GM21447 (cell line): ENCODE data around the gene EAF2.

Experiments used
- ATAC-seq: cut with Tn5 transposase; IDR thresholded peaks from one replicate; pipeline ENCODE4 v1.9.1; 2021; ENCODE audit not compliant: unreplicated experiment

The EAF2 gene

GRCh38 chr3:121834671-121835464, at the start of gene EAF2, which contains the start of gene IQCB1:
EAF2 (plus strand) TSS chr3:121835209; CDS start chr3:121835286, 77 bp downstream.
IQCB1 (minus strand) TSS chr3:121835060; CDS start chr3:121828960, 6,100 bp downstream.
- peak; percentile 97 for ATAC-seq

GRCh38 chr3:121786485-121786884, 48.5 kb upstream of the EAF2 start:
- ATAC-seq, result no peak

GRCh38 chr3:121793078-121793477, 41.9 kb upstream of the EAF2 start:
- no peak for ATAC-seq

- ATAC-seq, result no peak
These were observed 40.6 kb upstream of the EAF2 start for GRCh38 chr3:121794264-121794983.

- ATAC-seq, result no peak
These were observed 38.0 kb upstream of the EAF2 start for GRCh38 chr3:121796970-121797369.

- ATAC-seq, result no peak
These were observed 34.1 kb upstream of the EAF2 start for GRCh38 chr3:121800906-121801305.

GRCh38 chr3:121803771-121804320, 31.2 kb upstream of the EAF2 start:
- ATAC-seq, result no peak

GRCh38 chr3:121809249-121809648, 25.8 kb upstream of the EAF2 start:
- ATAC-seq, result peak; percentile 99

GRCh38 chr3:121817753-121818152, 17.3 kb upstream of the EAF2 start:
- ATAC-seq, result no peak

- no peak for ATAC-seq
These were observed 16.4 kb upstream of the EAF2 start for GRCh38 chr3:121818578-121818977.

- ATAC-seq, result no peak
These were observed 15.8 kb upstream of the EAF2 start for GRCh38 chr3:121819236-121819635.

- ATAC-seq, result no peak
These were observed 13.4 kb upstream of the EAF2 start for GRCh38 chr3:121821421-121822199.

GRCh38 chr3:121822973-121823372, 12.0 kb upstream of the EAF2 start:
- no peak for ATAC-seq

- ATAC-seq, result no peak
These were observed 795 bp upstream of the EAF2 start for GRCh38 chr3:121834157-121834670.

- ATAC-seq, result peak; percentile 40
These were observed 424 bp downstream of the EAF2 start for GRCh38 chr3:121835465-121835801.

- no peak for ATAC-seq
These were observed 1.1 kb downstream of the EAF2 start for GRCh38 chr3:121836064-121836463.

- no peak for ATAC-seq
These were observed 1.5 kb downstream of the EAF2 start for GRCh38 chr3:121836481-121836880.

GRCh38 chr3:121839962-121840361, 5.0 kb downstream of the EAF2 start:
- no peak for ATAC-seq

- ATAC-seq, result no peak
These were observed 9.9 kb downstream of the EAF2 start for GRCh38 chr3:121844892-121845291.

GRCh38 chr3:121852256-121852655, 17.2 kb downstream of the EAF2 start:
- no peak for ATAC-seq

GRCh38 chr3:121855555-121855954, 20.5 kb downstream of the EAF2 start:
- ATAC-seq, result no peak
